Stimulated activated CD8-positive, alpha-beta memory T cell treated with anti-CD3 and anti-CD28 coated beads, Interleukin-7, amount 100 ng/mL, for 24 hours (primary cell): Measurements from ENCODE around the gene TCEAL5.
"Not testable (repeated sequence)": the region's sequence is repeated elsewhere in the genome, so short reads cannot be mapped to it uniquely, and the experiment has no call there.

Source experiments
- DNase-seq: peaks from one replicate; pipeline ENCODE4 v3.0.0-alpha.2; 2020; ENCODE audit warnings: low read depth

TCEAL5 gene, protein sequence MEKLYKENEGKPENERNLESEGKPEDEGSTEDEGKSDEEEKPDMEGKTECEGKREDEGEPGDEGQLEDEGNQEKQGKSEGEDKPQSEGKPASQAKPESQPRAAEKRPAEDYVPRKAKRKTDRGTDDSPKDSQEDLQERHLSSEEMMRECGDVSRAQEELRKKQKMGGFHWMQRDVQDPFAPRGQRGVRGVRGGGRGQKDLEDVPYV

GRCh38 chrX:103276581-103277002, at the start of gene TCEAL5:
Gene TCEAL5, minus strand, starts transcription at chrX:103276750. Its CDS starts 2,187 bp downstream, at chrX:103274563.
- DNase-seq, result no peak

DNA sequence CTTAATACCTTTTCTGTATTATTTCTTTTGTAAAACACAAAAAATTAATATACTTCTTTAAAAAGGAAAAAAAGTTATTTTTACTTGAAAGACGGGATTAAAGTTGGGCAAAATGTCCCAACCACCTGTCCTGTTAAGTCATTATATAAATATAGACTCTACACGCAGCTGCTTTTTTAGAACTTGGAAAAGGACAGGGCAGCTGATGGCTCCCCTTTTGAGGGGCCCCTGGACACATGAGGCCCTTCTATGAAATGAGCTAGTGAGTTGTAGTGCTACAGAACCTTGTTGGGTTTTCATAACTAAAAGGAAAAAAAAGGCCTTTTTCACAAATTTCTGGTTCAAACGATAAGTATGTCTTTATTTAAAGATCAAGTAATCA, 34.8 kb upstream of the TCEAL5 start:
- no peak for DNase-seq

- peak; percentile 56 for DNase-seq
Observed at GRCh38 chrX:103310555-103311398, 34.2 kb upstream of the TCEAL5 start, which contains the start of gene BEX2. Gene BEX2, minus strand, starts transcription at chrX:103310990. Its CDS starts 1,014 bp downstream, at chrX:103309976.

DNA sequence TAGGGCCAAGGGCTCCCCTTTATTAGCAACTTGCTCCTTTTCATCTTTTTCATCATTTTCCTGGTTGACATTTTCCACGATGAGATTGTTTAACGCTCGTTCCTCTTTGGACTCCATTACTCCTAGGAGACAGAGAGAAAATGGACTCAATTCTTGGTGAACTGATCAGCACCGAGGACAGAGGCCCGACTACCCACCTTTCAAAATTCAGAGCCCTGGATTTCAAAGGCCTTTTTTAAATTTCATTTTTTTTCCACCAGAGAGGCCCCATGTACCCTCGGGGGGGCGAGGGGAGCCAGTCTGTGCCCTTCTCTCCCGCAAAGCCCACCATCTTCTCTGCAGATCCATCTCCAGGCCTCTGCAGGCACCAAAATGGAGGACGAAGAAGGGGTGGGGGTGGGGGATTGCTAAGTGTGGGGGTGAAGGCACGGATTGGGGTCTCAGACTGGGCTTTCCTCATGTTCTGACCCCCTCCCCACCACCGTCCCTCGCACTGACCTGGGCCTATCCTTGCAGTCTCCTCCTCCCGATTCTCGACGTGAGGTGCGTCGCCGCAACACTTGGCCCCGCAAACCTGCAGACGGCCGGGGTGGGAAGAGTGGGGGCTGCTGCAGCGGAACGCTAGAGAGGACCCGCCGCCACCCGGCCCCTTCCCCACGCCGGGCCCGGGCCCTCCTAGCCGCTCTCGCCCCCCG, 33.5 kb upstream of the TCEAL5 start:
- no peak for DNase-seq

DNA sequence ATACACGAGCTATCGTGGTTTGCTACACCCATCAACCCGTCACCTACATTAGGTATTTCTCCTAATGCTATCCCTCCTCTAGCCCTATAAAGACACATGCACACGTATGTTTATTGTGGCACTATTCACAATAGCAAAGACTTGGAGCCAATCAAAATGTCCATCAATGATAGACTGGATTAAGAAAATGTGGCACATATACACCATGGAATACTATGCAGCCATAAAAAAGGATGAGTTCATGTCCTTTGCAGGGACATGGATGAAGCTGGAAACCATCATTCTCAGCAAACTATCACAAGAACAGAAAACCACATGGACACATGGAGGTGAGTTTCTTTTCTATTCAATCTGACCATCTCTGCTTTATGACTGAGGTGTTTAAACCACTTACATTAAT, 29.1 kb upstream of the TCEAL5 start:
- not testable (repeated sequence) for DNase-seq

- no peak for DNase-seq
Observed at GRCh38 chrX:103304705-103305104, 28.2 kb upstream of the TCEAL5 start.

GRCh38 chrX:103293118-103293517, 16.6 kb upstream of the TCEAL5 start:
- no peak for DNase-seq

GRCh38 chrX:103279624-103280023, 3.1 kb upstream of the TCEAL5 start:
- DNase-seq, result no peak

GRCh38 chrX:103275947-103276567, 493 bp downstream of the TCEAL5 start:
- DNase-seq, result no peak

GRCh38 chrX:103274284-103274683, 2.3 kb downstream of the TCEAL5 start:
- DNase-seq, result no peak

- DNase-seq, result no peak
Observed at GRCh38 chrX:103258275-103258674, 18.3 kb downstream of the TCEAL5 start.

DNA sequence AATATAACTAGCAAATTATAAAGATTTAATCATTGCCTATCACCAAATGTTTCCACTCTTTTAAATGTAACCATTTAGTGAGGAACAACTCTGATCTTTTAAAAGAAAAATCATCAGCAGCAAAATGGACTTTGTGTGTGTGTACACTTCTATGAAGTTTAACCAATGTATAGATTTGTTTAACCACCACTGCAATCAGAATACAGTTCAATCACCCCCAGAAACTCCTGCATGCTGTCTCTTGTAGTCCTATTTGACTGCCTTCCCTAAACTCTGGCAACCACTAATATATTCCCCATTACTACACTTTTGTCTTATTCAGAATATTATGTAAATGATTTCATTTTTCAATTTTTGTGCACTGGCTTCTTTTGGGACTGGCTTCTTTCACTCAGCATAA, 19.9 kb downstream of the TCEAL5 start:
- no peak for DNase-seq

DNA sequence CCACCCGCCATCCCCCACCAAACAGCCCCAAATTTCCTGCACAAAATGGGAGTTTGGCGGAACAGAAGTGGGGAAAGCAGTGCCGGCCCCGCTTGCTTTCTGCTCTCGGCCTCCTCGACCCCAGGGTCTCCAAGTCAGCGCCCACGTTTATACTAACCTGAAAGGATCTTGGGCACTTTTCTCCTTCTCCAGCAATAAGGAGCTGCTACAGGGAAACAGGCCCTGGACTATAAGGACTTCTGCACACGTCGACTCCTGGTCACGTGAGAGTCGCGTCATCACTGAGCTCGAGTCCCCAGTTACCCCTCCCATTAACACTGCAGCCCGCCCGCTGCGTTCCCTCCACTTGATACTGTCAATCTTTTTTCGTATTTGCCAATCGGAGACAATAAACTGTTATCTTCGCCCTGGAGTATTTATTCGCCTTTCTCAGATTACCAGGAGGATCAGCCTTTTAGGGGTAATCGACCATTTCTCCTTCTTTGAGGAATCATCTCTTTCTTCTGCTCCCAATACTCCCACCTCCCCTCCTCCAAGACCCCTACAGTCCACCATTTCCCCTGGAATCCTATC, 21.5 kb downstream of the TCEAL5 start, which contains the start of gene TCEAL8:
Gene TCEAL8, minus strand, starts transcription at position 235 of the 573 bp plus-strand sequence. CDS start 1,176 bp downstream, outside the sequence.
- DNase-seq, result peak; percentile 21

GRCh38 chrX:103254171-103254824, 22.3 kb downstream of the TCEAL5 start:
- DNase-seq, result no peak

GRCh38 chrX:103253608-103254007, 22.9 kb downstream of the TCEAL5 start:
- DNase-seq, result no peak

DNA sequence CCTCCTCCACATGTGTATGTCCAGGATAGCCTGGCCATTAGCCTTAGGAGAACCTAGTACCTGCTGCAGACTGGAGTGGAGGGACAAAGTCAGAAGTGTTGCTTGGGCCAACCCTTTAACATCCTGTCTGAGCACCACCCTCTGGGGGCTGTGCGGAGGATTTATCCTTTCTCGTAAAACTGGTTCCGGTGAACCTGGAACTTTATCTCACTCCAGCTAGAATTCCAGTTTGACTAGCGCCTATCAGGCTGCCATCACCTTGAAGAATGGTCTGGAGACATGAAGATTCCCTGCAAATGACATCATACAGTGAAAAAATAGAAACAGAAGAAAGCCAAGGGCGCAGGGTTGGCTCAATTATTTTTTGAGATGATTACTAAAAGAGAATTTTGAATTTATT, 25.6 kb downstream of the TCEAL5 start:
- DNase-seq, result no peak

GRCh38 chrX:103249805-103250204, 26.7 kb downstream of the TCEAL5 start:
- DNase-seq, result no peak

GRCh38 chrX:103248553-103248952, 28.0 kb downstream of the TCEAL5 start:
- no peak for DNase-seq

DNA sequence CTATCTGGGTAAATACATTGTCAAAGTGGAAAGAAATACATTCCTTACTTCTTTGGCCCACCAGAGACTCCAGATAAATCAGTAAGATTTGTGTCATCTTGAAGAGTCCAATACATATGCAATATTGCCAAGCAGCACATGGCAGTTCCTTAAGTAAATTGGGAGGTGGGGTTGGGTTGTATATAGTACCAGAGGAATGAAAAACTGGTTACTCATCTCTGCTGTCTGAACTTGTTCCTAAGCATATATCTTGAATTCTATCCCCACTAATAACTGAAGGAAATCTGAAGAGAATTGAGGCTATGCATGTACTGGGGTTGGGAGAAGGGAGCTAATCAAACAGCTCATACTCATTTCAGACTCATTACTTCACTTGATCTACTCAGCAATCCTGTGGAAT, 36.4 kb downstream of the TCEAL5 start:
- no peak for DNase-seq

- DNase-seq, result no peak
Observed at GRCh38 chrX:103236296-103236695, 40.3 kb downstream of the TCEAL5 start.

DNA sequence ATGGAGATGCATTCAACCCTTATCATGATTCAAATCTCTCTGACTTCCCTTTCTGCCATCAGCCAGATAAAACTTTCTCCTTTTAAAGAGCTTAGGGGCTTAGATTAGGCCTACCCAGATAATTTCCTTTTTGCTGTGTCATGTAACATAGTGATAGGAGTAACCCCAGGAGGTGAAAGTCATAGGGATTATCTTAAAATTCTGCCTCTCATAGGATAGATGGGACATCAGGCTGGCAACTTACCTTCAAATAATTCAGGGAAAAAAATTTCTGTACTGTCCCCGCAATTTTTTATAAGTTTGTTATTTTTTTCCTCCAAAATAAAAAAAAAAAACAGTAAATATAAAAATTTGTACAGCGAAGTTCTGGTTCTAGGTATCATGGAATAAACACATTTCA, 40.9 kb downstream of the TCEAL5 start:
- DNase-seq, result not testable (repeated sequence)
